Keratinocyte (primary cell): ENCODE results near the gene ACOX2. TPM values are rescaled to one million over a fixed set of nuclear protein-coding genes. Genes with fewer than 3 reads are reported as not detected.

Experiments
- DNase-seq: peaks from one replicate; pipeline ENCODE4 v3.0.0-alpha.2; 2011; ENCODE audit warnings: low read depth, missing footprints, low spot score
- FAIRE-seq: peaks from 2 replicates; lab custom pipeline; 2011; peaks lifted over from hg19 to GRCh38; lab: Jason Lieb, UNC
- H2AFZ ChIP-seq: 2 replicates; pipeline ENCODE4 v1.6.0; 2012; ENCODE audit warnings: low read length, control low read depth, inconsistent platforms; ENCODE audit not compliant: control insufficient read depth
- H3K27ac ChIP-seq: 2 replicates; pipeline ENCODE4 v1.5.1; 2011; ENCODE audit warnings: low read length; ENCODE audit not compliant: control insufficient read depth, insufficient read depth
- H3K27me3 ChIP-seq: 3 replicates; pipeline ENCODE4 v1.6.0; 2011; ENCODE audit warnings: low read length; ENCODE audit not compliant: control insufficient read depth, insufficient read depth; ENCODE audit errors: extremely low read depth
- H3K36me3 ChIP-seq, 2 experiments: 2 replicates in 1 of 2; 3 replicates in 1 of 2; pipeline ENCODE4 v1.5.1; 2011; ENCODE audit warnings: low read length in 2 of 2, mild to moderate bottlenecking in 1 of 2; ENCODE audit not compliant: control insufficient read depth in 2 of 2, insufficient read depth in 2 of 2; ENCODE audit errors: extremely low read depth in 1 of 2
- H3K4me1 ChIP-seq: 3 replicates; pipeline ENCODE4 v1.5.1; 2011; ENCODE audit warnings: low read length; ENCODE audit not compliant: control insufficient read depth, insufficient read depth; ENCODE audit errors: extremely low read depth
- H3K4me2 ChIP-seq: 3 replicates; pipeline ENCODE4 v1.6.0; 2011; ENCODE audit warnings: low read depth, low read length; ENCODE audit not compliant: control insufficient read depth, insufficient read depth; ENCODE audit errors: extremely low read depth
- H3K4me3 ChIP-seq, 3 experiments: fragments of 200-600 bp in 1 of 3; sonication (generic) in 1 of 3; 2 replicates in 2 of 3; 3 replicates in 1 of 3; pipeline ENCODE4 v1.5.1; 2011 to 2016; ENCODE audit warnings: low read length in 3 of 3, mild to moderate bottlenecking in 3 of 3, control low read depth in 2 of 3, inconsistent platforms in 1 of 3, low read depth in 1 of 3, mixed read lengths in 1 of 3, mixed run types in 1 of 3, moderate library complexity in 1 of 3; ENCODE audit not compliant: control insufficient read depth in 2 of 3, insufficient read depth in 2 of 3; ENCODE audit errors: extremely low read depth in 1 of 3
- H3K79me2 ChIP-seq: 2 replicates; pipeline ENCODE4 v1.6.0; 2012; ENCODE audit warnings: low read length; ENCODE audit not compliant: control insufficient read depth, insufficient read depth
- H3K9ac ChIP-seq: 3 replicates; pipeline ENCODE4 v1.6.0; 2011; ENCODE audit warnings: low read length; ENCODE audit not compliant: control insufficient read depth, insufficient read depth; ENCODE audit errors: extremely low read depth
- H3K9me1 ChIP-seq: 3 replicates; pipeline ENCODE4 v1.6.0; 2011; ENCODE audit warnings: low read length; ENCODE audit not compliant: control insufficient read depth, insufficient read depth; ENCODE audit errors: extremely low read depth
- H3K9me3 ChIP-seq: 2 replicates; pipeline ENCODE4 v1.5.1; 2012; ENCODE audit warnings: low read depth, low read length; ENCODE audit not compliant: control insufficient read depth
- H4K20me1 ChIP-seq: 3 replicates; pipeline ENCODE4 v1.6.0; 2011; ENCODE audit warnings: low read length; ENCODE audit not compliant: control insufficient read depth, insufficient read depth; ENCODE audit errors: extremely low read depth
- CTCF ChIP-seq, 3 experiments: IDR thresholded peaks in 1 of 3; conservative IDR thresholded peaks in 1 of 3; optimal IDR thresholded peaks in 1 of 3; 2 replicates in 2 of 3; 3 replicates in 1 of 3; pipeline versions ENCODE3 to v1.5.1; 2011; ENCODE audit warnings: low read length in 3 of 3, mild to moderate bottlenecking in 3 of 3, moderate library complexity in 2 of 3, control low read depth in 1 of 3, inconsistent platforms in 1 of 3; ENCODE audit not compliant: insufficient read depth in 2 of 3; ENCODE audit errors: extremely low read depth in 1 of 3
- EZH2 ChIP-seq: IDR thresholded peaks from one replicate; pipeline ENCODE4 v1.6.1; 2012; ENCODE audit warnings: inconsistent platforms, mild to moderate bottlenecking, low read length, moderate library complexity
- dilution Hi-C: fragments of 300-500 bp; cut with MboI; formaldehyde crosslinking; loops from one replicate; pipeline ENCODE4 v1.7.0; 2020; ENCODE audit warnings: low sequenced_read_pairs; ENCODE audit not compliant: extremely low pct_ligation_motif_present
- polyA plus RNA-seq, 5 experiments: library from polyadenylated mRNA; depleted of rRNA in 3 of 5; stranded (reverse) in 3 of 5; stranded (forward) in 1 of 5; unstranded in 1 of 5; fragments of >200 nt; gene quantifications; 1 replicate in 1 of 5; 2 replicates in 3 of 5; 3 replicates in 1 of 5; pipeline versions ENCODE4 v1.2.1 to v1.2.3, GENCODE V29; 2011 to 2012; ENCODE audit warnings: missing spikeins in 2 of 5, low read depth in 1 of 5, low replicate concordance in 1 of 5

The ACOX2 gene
- polyA plus RNA-seq, 1 donor (not counting 4 experiments of a cell fraction or from before 2014, with no cell fraction given): 0.20 TPM

GRCh38 chr3:58520403-58521335 lies 16.3 kb downstream of the ACOX2 start:
- Histone ChIP-seq H3K4me3 (no peak overlapping the region), H3K9ac (no peak overlapping the region), H3K27ac (no peak overlapping the region), H3K4me1 (no peaks in the 10 kb centered on the region), H3K9me3 (no peaks in the 10 kb centered on the region), H3K4me2 (no peak overlapping the region), H3K27me3 (no peaks in the 10 kb centered on the region), H2AFZ (no peak overlapping the region), H3K36me3 (no peaks in the 10 kb centered on the region), H3K79me2 (no peaks in the 10 kb centered on the region), H4K20me1 (no peaks in the 10 kb centered on the region), H3K9me1 (no peaks in the 10 kb centered on the region)
- no peak for TF ChIP-seq EZH2
- no peak for TF ChIP-seq CTCF (optimal IDR thresholded peaks at IDR 0.05 in 1 of 3, IDR thresholded peaks at IDR 0.05 in 1 of 3, conservative IDR thresholded peaks at IDR 0.05 in 1 of 3; ENCODE audit: extremely low read depth in 1 of 3, insufficient read depth in 2 of 3, low read length in 3 of 3)
- dilution Hi-C loops: no loop called here
- FAIRE-seq (no peak), DNase-seq (no peak)

- no peaks in the 10 kb centered on the region for H3K4me1 ChIP-seq
- no peak overlapping the region for H2AFZ ChIP-seq
- no peak overlapping the region for H3K9ac ChIP-seq
- no peaks in the 10 kb centered on the region for H3K36me3 ChIP-seq
- H3K9me1 ChIP-seq: no peaks in the 10 kb centered on the region
- dilution Hi-C loops: no loop called here
- no peaks in the 10 kb centered on the region for H3K79me2 ChIP-seq
- H3K27me3 ChIP-seq: no peaks in the 10 kb centered on the region
- H4K20me1 ChIP-seq: no peaks in the 10 kb centered on the region
- DNase-seq (no peak), FAIRE-seq (no peak)
- no peaks in the 10 kb centered on the region for H3K9me3 ChIP-seq
- H3K4me2 ChIP-seq: no peak overlapping the region
- TF ChIP-seq CTCF (optimal IDR thresholded peaks at IDR 0.05 in 1 of 3, IDR thresholded peaks at IDR 0.05 in 1 of 3, conservative IDR thresholded peaks at IDR 0.05 in 1 of 3; ENCODE audit: extremely low read depth in 1 of 3, insufficient read depth in 2 of 3, low read length in 3 of 3) (no peak), EZH2 (no peak)
- H3K27ac ChIP-seq: no peak overlapping the region
- no peak overlapping the region for H3K4me3 ChIP-seq
These were observed 17.2 kb downstream of the ACOX2 start for GRCh38 chr3:58519668-58520402.
